OCI-LY3 (cell line): Measurements from ENCODE around the gene ABCF3.
A peak's percentile ranks its signal among the peaks of the same experiment; 100 is the strongest.

ENCODE experiments used
- H2AFZ ChIP-seq: fragments of 200-600, 300-600 bp; shearing (Covaris generic); 2 replicates; pipeline ENCODE4 v1.6.0; 2014; ENCODE audit warnings: antibody characterized with exemption, low read depth, low read length
- H3K27ac ChIP-seq: fragments of 200-600, 300-600 bp; sonication (generic); 2 replicates; pipeline ENCODE4 v1.5.1; 2014; ENCODE audit warnings: mild to moderate bottlenecking, low read length, moderate library complexity, mixed read lengths
- H3K27me3 ChIP-seq: fragments of 200-600, 300-600 bp; sonication (generic); 2 replicates; pipeline ENCODE4 v1.6.1; 2014; ENCODE audit warnings: low read depth, low read length, mixed read lengths
- H3K36me3 ChIP-seq: fragments of 200-600, 300-600 bp; sonication (generic); replicated peaks from 2 replicates; pipeline ENCODE3; 2014; ENCODE audit warnings: low read depth, low read length, mixed read lengths
- H3K4me1 ChIP-seq: fragments of 300-600, 200-600 bp; sonication (generic); 2 replicates; pipeline ENCODE4 v1.6.1; 2014; ENCODE audit warnings: low read length, mixed read lengths
- H3K4me2 ChIP-seq: fragments of 200-600, 300-600 bp; sonication (generic); 2 replicates; pipeline ENCODE4 v1.6.1; 2014; ENCODE audit warnings: low read length, mixed read lengths
- H3K4me3 ChIP-seq: fragments of 300-600, 200-600 bp; sonication (generic); 2 replicates; pipeline ENCODE4 v1.5.1; 2014; ENCODE audit warnings: antibody characterized with exemption, mild to moderate bottlenecking, low read length, moderate library complexity
- H3K79me2 ChIP-seq: fragments of 300-600, 200-600 bp; shearing (Covaris generic); 2 replicates; pipeline ENCODE4 v1.6.1; 2014; ENCODE audit warnings: mild to moderate bottlenecking, low read length, mixed read lengths
- H3K9ac ChIP-seq: fragments of 300-600, 200-600 bp; shearing (Covaris generic); 2 replicates; pipeline ENCODE4 v1.6.0; 2014; ENCODE audit warnings: mild to moderate bottlenecking, low read length, moderate library complexity
- H3K9me3 ChIP-seq: fragments of 200-600, 300-600 bp; shearing (Covaris generic); 2 replicates; pipeline ENCODE4 v1.6.1; 2014; ENCODE audit warnings: low read length, mixed read lengths; ENCODE audit not compliant: insufficient read depth
- H4K20me1 ChIP-seq: fragments of 200-600, 300-600 bp; sonication (generic); 2 replicates; pipeline ENCODE4 v1.6.1; 2016; ENCODE audit warnings: low read length, mixed read lengths; ENCODE audit not compliant: insufficient read depth
- EZH2phosphoT487 ChIP-seq: fragments of 200-600 bp; shearing (Covaris generic); IDR thresholded peaks from 2 replicates; pipeline ENCODE4 v1.6.1; 2018; ENCODE audit warnings: antibody characterized with exemption, mixed run types, low read depth
- TF ChIP-seq, protein P1 (sequence below): fragments of 200-600, 300-600 bp; sonication (generic); IDR thresholded peaks from 2 replicates; pipeline ENCODE4 v1.5.1; 2014; ENCODE audit warnings: antibody characterized with exemption, low read length, low read depth

Gene ABCF3

DNA sequence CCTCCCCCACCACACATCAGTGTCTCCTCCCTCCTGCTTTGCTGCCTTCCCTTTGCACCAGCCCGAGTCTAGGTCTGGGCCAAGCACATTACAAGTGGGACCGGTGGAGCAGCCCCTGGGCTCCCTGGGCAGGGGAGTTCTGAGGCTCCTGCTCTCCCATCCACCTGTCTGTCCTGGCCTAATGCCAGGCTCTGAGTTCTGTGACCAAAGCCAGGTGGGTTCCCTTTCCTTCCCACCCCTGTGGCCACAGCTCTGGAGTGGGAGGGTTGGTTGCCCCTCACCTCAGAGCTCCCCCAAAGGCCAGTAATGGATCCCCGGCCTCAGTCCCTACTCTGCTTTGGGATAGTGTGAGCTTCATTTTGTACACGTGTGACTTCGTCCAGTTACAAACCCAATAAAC lies 2.3 kb upstream of the ABCF3 start:
- H3K36me3 ChIP-seq, result peaks cover 44% of the 10 kb centered on the region

DNA sequence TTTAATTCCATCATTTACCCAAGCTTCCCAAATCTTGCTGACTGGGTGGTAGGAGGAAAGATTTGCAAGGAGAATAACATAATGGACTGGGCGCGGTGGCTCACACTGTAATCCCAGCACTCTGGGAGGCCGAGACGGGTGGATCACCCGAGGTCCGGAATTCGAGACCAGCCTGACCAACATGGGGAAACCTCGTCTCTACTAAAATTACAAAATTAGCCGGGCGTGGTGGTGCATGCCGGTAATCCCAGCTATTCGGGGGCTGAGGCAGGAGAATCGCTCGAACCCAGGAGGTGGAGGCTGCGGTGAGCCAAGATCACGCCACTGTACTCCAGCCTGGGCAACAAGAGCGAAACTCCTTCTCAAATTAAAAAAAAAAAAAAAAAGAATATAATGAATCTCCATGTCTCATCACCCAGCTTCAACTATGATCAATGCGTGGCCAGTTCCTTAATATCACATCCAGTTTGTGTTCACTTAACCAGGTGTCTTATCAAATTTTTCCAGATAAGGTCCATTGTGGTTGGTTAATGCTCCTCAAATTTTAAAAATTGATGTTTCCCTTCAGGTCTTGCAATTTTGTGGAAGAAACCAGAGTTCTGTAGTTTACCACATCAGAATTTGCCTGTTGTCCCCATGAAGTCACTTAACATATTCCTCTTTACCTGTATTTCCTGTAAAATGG lies 1.3 kb upstream of the ABCF3 start:
- H3K9me3 ChIP-seq, result no peaks in the 10 kb centered on the region
- peak overlapping the region; percentile 77 for H3K9ac ChIP-seq
- H3K27ac ChIP-seq, result no peak overlapping the region; the same call in 1 of the 2 replicates
- H3K36me3 ChIP-seq, result peaks cover 46% of the 10 kb centered on the region
- 0 out of 2 replicates have a peak overlapping the region, but pooled peaks have one; percentile 22 for H2AFZ ChIP-seq
- no peak for TF ChIP-seq EZH2phosphoT487
- TF ChIP-seq, protein P1, sequence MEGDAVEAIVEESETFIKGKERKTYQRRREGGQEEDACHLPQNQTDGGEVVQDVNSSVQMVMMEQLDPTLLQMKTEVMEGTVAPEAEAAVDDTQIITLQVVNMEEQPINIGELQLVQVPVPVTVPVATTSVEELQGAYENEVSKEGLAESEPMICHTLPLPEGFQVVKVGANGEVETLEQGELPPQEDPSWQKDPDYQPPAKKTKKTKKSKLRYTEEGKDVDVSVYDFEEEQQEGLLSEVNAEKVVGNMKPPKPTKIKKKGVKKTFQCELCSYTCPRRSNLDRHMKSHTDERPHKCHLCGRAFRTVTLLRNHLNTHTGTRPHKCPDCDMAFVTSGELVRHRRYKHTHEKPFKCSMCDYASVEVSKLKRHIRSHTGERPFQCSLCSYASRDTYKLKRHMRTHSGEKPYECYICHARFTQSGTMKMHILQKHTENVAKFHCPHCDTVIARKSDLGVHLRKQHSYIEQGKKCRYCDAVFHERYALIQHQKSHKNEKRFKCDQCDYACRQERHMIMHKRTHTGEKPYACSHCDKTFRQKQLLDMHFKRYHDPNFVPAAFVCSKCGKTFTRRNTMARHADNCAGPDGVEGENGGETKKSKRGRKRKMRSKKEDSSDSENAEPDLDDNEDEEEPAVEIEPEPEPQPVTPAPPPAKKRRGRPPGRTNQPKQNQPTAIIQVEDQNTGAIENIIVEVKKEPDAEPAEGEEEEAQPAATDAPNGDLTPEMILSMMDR, result no peak
- peaks cover 16% of the 10 kb centered on the region for H3K4me1 ChIP-seq
- peak overlapping the region; percentile 84 for H3K4me2 ChIP-seq
- H3K79me2 ChIP-seq, result peaks cover 31% of the 10 kb centered on the region
- H3K27me3 ChIP-seq, result no peaks in the 10 kb centered on the region
- H3K4me3 ChIP-seq, result peak overlapping the region; percentile 76
- peaks cover 9% of the 10 kb centered on the region for H4K20me1 ChIP-seq

More for the DNA sequence above, 2.3 kb upstream of the ABCF3 start:
- no peaks in the 10 kb centered on the region for H3K27me3 ChIP-seq
- H4K20me1 ChIP-seq, result peaks cover 9% of the 10 kb centered on the region
- no peak for TF ChIP-seq EZH2phosphoT487
- TF ChIP-seq, protein P1, result no peak
- no peak overlapping the region for H3K9ac ChIP-seq
- H3K4me2 ChIP-seq, result no peak overlapping the region
- no peak overlapping the region for H2AFZ ChIP-seq
- H3K27ac ChIP-seq, result no peak overlapping the region
- peaks cover 26% of the 10 kb centered on the region for H3K79me2 ChIP-seq
- H3K9me3 ChIP-seq, result no peaks in the 10 kb centered on the region
- H3K4me1 ChIP-seq, result peaks cover 16% of the 10 kb centered on the region
- H3K4me3 ChIP-seq, result no peak overlapping the region

DNA sequence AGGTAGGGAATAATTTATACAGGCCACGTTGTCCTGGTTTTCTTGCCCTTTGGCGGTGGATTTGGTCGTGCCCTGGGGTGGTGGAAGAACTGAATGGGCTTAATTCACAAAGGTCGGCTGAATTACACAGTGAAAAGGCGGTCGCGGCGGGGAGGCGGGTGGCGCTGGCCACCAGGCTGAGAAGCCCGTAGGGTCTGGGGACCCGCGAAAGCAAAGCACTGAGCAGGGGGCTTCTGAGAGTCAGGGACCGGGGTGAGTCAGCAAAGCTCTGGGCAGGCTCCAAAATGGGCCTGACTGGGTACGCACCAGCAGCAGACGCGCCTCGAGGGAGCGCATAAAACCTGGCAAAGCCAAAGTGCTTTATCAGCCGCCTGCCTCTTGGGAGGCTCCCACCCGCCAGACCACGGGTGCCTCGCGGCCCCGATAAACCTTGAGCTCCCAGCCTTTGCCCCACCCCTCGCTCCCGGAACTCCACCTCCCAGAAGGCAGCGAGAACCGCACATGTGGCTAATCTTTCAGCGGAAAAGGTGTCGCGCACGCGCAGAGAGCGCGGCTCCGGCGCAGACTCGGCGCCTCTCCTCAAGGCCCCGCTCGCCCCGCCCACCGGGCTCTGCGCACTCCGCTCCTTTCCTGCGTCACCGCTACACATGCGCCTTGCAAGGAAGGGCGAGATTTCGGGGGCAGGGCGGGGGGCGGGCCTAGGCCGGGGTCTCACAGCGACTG lies 377 bp upstream of the ABCF3 start:
- H3K9ac ChIP-seq, result peak overlapping the region; percentile 88
- peak overlapping the region; percentile 46 for H3K27ac ChIP-seq
- no peaks in the 10 kb centered on the region for H3K9me3 ChIP-seq
- H3K79me2 ChIP-seq, result peaks cover 31% of the 10 kb centered on the region
- no peaks in the 10 kb centered on the region for H3K27me3 ChIP-seq
- H4K20me1 ChIP-seq, result peaks cover 9% of the 10 kb centered on the region
- peaks cover 47% of the 10 kb centered on the region for H3K36me3 ChIP-seq
- peak overlapping the region; percentile 94 for H3K4me3 ChIP-seq
- H3K4me2 ChIP-seq, result peak overlapping the region; percentile 84
- 0 out of 2 replicates have a peak overlapping the region, but pooled peaks have one; percentile 22 for H2AFZ ChIP-seq
- peaks cover 16% of the 10 kb centered on the region for H3K4me1 ChIP-seq
- TF ChIP-seq, protein P1, result no peak
- TF ChIP-seq EZH2phosphoT487, result no peak

DNA sequence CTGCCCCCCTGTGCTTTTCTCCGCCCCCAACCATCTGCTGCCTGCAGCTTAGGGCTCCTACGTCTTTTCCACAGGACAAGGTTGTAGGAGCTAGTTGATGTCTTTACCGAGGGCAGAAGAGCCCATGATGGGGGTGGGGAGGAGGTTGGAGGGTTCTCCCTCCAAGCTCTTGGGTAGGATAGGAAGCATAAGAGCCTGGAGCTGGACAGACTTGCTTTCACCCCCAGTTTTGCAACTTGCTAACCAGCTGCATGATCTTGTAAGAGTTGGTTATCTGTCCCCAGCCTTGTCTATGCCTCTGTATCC lies 856 bp downstream of the ABCF3 start:
- Histone ChIP-seq H2AFZ (no peak overlapping the region), H3K9ac (peak overlapping the region; percentile 88), H3K27ac (no peak overlapping the region), H3K9me3 (no peaks in the 10 kb centered on the region), H4K20me1 (peaks cover 9% of the 10 kb centered on the region), H3K4me2 (peak overlapping the region; percentile 95), H3K79me2 (peaks cover 31% of the 10 kb centered on the region), H3K27me3 (no peaks in the 10 kb centered on the region), H3K36me3 (peaks cover 46% of the 10 kb centered on the region), H3K4me1 (peaks cover 16% of the 10 kb centered on the region), H3K4me3 (peak overlapping the region; percentile 94)
- TF ChIP-seq, protein P1, result no peak
- TF ChIP-seq EZH2phosphoT487, result no peak
